GM12891 (cell line): ENCODE measurements around the gene PDE8A.

Experiments used
- POLR2A ChIP-seq: IDR thresholded peaks from 2 replicates; pipeline ENCODE4 v1.6.1; 2011; ENCODE audit warnings: low read depth, low read length, control low read depth
- POLR2AphosphoS5 ChIP-seq: IDR thresholded peaks from 2 replicates; pipeline ENCODE4 v1.6.1; 2011; ENCODE audit warnings: low read depth, low read length, control low read depth
- SPI1 ChIP-seq: IDR thresholded peaks from 2 replicates; pipeline ENCODE4 v1.6.1; 2011; ENCODE audit warnings: low read depth, low read length, control low read depth
- TAF1 ChIP-seq: IDR thresholded peaks from 2 replicates; pipeline ENCODE4 v1.6.1; 2011; ENCODE audit warnings: low read depth, low read length, control low read depth

DNA sequence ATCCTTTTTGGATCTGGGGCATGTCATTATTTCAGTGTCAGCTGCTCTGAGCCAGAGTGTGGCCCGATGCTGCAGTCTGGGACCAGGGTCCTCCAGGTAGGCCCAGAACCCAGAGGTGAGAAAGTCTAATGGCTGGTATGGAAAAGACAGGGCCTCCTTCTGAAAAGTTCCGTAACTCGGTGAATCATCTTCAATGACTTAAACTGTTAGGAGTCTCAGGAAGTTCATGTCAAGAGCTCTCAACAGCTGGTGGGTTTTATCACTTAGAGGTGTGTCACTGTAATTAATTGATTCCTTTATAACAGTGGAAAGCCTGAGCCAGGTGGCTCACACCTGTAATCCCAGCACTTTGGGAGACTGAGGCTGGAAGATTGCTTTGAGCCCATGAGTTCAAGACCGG is 28.5 kb upstream of the PDE8A start:
- TF ChIP-seq POLR2A (no peak), POLR2AphosphoS5 (no peak), TAF1 (no peak), SPI1 (no peak)
